Measurements from ENCODE around the gene AVPR2.

The AVPR2 gene

DNA sequence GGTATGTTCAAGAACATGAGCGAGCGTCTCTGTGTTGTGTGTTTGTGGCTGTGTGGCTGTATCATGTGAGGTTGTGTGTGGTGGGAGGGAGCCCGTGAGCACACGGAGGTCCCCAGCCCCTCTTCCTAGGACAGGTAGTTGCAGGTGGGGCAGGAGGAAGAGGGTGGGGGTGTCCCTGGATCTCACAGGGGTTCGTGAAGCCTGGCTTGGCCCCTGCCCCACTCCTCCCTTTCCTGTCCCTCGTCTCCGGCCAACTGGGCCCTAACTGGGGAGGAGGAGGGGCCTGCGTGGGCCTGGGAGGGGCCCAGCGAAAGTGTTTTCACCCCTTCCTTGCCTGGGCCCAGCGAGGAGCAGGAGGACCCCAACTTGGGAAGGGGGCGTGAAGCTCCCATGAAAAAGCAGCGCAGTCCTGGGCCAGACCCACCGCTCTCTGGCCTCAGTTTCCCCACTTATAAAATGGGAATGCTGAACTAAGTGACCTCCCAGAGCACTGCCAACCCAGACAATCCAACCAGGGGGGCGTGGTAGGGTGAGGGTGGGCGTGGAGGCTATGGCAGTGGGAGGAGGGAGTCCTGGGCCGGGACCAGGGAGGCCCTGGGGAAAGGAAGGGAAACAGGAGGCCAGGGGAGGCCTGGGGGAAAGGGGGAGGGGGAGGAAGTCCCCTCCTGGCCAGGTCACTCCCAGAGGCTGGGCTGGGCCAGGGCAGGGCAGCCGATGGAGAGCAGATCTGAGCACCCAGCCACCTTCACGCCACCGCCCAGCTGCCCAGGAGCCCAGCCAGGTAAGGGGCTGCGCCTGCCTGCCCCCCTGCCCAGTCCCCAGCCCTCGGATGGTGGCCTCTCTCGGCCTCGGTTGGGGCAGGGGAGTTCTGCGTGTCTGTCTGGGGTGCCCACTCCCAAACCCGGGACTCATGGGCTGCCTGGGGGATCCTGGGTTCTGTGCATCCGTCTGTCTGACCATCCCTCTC is at the start of gene AVPR2:
Gene AVPR2, plus strand, starts transcription at position 683 of the 967 bp plus-strand sequence. CDS start 473 bp downstream, outside the sequence.
- no peak for DNase-seq

DNA sequence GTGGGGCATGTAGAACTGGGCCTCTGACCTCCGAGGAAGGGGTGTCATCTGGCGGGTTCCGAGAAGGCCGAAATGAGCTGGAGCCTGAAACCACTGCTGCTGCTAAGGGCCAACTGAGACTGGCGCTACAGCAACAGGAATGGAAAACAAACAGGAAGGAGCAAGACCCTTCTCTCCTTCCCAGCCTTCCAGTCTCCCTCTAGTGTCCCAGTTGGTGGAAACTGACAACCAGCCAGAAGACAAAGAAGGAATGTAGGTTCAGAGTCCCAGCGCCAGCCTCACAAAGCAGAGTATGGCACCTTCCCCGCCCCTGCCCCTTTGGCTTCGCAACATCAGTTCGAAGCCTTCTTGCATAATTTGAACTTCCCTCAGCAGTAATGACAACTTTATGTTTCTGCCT is 49.8 kb upstream of the AVPR2 start:
- DNase-seq = no peak

DNA sequence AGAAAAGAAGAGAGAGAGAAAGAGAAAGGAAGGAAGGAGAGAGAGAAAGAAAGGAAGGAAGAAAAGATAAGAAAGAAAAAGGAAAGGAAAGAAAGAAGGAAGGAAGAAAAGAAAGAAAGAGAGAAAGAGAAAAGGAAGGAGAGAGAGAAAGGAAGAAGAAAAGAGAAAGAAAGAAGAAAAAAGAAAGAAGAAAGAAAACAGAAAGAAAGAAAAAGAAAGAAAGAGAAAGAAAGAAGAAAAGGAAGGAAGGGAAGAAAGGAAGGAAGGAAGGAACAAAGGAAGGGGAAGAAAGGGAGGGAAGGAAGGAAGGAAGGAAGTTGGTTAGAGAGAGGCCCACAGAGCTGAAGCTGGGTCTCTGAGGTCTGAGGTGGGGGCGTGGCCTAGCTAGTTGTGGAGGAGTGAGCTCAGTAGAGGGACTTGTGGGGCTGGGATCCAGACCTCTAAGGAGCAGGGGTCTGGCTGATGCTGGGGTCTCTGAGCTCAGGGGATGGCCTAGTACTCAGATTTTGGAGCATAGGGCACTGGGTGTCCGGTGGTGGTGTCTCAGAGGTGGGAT is 47.0 kb upstream of the AVPR2 start:
- no peak for DNase-seq

DNA sequence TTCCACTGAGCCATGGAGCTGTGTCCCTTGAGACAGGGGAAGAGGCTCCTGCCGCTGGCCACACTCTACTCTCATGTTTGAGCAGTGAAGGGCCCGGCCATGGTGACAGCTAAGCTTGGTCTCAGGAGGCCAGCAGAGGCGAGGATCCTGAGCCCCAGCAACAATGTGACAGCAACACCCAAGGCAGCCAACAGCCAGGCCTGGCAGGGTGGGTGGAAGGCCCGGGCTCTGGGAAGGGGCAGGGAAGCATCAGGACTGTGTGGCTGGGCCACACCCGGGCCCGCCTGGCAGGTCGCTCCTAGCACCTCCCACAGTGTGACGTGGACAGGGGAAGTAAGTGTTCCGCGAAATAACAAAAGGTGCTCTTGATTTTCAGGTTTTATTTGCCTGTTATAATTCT is 43.3 kb upstream of the AVPR2 start:
- no peak for DNase-seq

DNA sequence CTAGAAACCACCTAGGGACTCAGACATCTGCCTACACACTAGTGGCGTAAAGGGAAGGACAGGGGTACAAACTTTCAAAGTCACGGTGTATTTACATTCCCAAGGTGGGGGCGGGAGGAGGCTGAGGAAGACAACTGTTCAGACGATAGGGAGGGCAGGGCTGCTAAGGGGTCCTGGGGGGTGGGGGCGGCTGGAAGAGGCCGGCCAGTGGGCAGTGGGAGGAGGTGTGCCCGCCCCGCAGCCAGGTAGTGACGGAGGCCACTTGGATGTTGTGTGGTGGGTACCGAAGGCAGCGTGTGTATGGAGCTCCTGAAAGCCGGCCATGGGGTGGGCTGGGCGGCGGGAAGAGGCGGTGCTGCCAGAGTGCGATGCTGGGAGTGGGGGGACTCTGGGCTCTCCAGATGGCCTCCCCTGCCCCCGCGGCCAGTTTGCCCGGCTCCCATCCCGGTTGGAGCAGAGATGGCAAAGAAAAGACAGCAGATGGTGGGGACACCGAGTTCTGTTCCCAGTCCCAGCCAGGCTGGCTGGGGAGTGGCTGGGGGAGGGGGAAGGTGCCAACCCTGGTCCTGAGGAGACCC is 42.7 kb upstream of the AVPR2 start:
- no peak for DNase-seq

DNA sequence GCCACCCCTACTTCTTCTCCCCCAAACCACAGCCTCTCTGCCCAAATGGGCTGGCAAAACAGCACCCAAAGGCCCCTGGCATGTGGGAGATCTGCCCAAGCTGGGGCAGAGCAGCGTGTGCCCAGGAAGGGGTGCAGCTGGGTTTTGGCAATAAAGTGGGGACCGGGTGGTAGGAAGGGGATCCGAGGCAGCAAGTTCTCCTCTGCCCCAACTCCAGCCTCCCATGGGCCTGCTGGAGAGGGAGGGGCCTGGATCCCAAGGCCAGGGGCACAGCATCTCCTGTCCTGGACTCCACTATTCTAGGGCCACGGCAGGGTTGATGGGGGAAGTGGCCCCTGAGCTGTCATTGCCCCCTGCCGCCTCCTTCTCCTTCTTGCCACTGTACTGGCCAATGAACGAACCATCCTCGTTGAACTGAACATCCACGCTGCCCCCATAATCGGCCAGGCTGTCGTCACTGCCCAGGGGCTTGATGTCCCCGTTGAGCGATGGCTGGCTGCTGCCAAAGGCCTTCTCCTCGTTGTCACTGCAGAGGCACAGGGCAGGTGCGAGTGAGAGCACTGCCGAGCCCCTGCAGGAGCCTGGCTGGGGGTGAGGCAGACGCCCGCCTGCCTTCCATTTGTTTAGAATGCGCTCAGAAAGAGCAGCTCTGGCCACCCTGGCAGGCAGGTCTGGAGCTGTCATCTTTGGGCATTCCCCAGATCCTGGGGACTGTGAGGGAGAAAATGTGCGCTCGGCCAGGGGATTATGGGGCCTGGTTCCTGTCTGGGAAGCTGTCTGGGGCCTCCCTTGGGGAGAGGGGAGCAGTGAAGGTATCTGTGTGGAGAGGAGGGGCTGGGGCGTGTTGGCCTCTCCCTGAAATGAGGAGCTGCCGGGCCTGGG is 41.9 kb upstream of the AVPR2 start:
- DNase-seq = no peak

DNA sequence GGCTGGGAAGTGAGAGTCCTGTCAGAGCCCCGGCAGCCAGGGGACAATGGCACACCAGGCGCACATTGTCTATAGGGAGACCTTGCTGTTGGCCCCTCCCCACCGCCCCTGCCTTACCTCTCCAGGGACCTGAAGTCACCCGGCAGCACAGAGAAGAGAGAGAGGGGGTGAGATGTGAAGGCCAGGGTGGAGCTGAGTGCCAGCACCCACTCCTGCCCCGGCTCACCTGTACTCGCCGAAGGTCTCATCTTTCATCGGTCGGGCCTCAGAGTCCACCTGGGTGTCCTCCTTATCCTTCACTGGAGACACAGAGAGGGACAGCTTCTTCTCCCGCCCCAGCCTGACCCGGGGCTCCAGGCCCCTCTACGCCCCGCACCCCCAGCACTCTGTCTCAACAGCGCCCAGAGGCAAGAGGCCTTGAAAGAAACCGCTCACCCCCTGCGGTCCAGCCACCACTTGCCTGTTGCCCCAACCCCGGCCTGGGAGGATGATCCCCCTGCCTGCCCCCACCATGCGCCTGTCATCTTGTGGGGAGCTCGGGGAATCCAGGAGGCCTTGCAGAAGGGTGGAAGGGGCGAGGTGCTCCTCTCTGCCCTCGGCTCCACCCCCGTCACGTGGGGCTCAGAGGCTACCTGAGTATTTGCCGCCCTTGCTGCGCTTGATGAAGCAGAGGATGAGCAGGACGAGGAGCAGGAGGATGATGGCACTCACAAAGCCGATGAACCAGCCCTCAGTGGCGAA is 41.1 kb upstream of the AVPR2 start:
- DNase-seq = no peak

DNA sequence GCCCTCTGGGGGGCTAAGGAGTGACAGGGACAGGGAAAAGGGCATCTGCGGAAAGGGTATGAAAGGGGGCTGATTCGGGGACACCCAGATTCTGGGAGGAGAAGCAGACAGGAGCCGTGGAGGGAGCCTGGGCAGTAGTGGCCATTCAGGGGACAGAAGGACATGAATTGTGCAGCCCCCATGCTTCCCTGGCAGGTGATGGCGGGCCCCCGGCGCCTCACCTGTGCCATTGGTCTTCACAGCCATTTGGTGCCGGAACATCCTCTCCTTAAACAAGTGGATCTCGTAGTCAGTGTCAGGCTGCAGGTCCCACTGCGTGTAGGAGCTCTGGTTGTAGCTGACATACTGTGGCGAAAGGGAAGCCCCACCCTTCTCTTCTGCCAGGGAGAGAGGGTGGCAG is 40.4 kb upstream of the AVPR2 start:
- DNase-seq = no peak

DNA sequence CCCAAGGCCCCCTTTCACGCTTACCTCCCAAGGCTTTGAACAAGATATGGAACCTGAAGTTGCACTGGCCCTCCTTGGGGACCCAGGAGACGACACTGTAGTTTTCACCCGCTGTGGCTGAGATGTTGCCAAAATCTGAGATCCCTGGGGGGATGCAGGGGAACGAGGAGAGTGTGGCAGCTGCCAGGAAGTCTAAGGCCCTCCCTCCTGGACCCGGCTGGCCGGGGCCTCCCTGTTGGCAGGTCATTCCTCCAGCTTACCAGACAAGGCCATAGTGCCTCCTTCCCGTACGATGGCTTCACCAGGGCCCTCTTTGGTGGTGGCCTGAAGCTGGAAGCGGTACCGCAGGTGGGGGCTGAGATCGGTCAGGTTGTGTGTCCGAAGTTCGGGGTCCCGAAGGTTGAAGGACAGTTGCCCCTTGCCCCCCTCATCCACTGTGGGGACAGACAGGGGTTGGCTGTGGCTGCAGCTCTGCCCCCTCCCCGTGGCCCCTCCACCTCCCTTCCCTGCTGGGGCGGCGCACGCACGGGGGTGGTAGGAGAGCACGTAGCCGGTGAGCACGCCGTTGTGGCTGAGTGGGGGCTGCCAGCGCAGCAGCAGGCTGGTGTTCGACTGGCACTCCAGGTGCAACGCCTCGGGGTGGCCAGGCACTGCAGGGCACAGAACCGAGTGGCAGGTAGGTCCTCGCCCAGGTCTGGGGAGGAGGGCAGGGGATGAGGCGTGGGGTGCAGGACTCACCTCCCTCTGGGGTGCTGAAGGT is 39.7 kb upstream of the AVPR2 start:
- no peak for DNase-seq

DNA sequence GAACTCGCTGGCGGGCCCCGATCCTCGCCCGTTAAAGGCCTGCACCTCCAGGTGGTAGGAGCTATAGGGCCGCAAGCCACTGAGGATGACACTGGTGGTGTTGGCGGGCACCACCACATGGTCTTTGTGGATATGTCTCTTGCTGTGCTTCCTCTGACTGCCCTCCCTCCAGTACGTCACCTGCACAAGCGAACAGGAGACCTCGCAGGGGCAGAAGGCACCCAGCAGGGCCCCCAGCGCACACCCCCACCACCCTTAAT is 39.2 kb upstream of the AVPR2 start:
- no peak for DNase-seq

DNA sequence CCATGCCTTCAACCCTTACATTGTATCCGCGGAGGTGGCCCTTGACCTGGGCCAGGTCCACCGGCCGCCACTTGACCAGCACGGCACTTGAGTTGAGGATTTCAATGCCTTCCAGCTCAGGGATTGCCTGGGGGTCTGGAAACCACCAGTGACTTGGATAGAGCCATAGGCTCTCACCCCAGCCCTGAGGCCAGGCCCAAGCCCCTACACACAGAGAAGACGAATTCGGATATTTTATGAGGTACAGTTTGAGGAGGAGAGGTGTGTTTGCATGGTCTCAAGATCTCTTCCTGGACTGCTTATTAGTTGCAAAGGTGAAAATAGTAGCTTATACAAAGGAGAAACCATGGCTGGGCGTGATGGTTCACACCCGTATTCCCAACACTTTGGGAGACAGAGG is 38.8 kb upstream of the AVPR2 start:
- no peak for DNase-seq

DNA sequence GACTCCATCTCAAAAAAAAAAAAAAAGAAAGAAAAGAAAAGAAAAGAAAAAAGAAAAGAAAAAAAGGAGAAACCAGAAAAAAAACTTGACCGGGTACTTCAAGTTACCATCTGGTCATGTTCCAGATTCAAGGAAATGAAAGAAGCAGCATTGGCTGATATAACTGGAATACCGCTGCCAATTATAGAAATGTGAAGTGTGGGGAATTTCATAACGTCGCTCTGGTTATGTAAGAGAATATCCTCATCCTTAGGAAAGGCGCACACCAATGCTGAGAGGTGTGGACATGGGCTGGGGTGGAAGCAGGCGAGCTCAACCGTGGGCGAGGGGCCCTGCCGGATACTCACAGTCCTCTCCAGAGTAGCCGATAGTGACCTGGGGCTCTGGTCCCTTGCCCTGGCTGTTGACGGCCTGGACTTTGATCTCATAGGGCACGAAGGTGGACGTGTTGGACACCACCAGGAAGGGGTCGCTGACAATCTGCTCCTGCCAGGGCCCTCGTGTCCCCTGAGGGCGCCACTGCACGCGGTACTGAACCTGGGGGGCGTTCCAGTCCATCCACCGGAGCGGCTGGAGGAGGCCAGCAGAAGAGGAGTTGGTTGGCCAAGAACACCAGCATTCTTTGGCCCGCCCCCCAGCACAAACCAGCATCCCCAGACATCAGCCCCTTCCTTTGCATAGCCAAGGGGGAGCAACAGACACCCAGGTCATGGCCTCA is 38.0 kb upstream of the AVPR2 start:
- DNase-seq = no peak

DNA sequence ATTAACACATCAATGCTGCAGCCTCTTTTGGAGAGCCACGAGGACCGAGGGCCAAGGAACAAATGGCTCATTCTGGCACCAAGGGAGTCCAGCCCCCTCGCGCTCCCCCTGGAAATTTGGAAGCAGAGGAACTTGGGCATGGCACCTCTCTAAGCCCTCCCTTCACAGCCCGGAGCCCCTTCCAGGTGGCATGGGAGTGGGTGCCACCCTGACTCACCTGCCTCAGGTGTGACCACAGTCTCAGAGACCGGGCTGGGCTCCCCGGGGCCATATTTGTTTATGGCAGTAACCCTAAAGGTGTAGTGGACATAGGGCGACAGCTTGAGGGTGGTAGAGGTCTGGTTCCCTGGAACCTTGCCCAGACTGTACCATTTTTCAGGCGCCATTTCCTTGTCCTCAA is 37.3 kb upstream of the AVPR2 start:
- DNase-seq = no peak

DNA sequence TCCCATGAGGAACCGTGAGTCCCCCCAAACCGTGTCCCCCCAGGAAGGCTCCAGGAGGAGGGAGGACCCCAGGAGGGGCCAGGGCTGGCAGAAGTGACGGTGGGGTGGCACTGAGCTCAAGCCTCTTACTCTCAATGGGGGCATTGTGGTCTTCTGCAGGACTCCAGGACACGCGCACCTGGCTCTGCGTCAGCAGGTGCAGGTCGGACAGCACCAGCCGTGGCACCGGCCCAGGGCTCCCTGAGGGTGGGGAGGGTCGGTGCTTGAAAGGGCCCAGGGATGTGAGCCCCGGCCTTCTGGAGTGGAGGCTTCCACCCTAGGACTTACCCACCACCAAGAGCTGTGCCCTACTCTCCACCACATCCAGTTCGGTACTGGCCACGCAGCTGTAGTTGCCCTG is 36.8 kb upstream of the AVPR2 start:
- DNase-seq = no peak

DNA sequence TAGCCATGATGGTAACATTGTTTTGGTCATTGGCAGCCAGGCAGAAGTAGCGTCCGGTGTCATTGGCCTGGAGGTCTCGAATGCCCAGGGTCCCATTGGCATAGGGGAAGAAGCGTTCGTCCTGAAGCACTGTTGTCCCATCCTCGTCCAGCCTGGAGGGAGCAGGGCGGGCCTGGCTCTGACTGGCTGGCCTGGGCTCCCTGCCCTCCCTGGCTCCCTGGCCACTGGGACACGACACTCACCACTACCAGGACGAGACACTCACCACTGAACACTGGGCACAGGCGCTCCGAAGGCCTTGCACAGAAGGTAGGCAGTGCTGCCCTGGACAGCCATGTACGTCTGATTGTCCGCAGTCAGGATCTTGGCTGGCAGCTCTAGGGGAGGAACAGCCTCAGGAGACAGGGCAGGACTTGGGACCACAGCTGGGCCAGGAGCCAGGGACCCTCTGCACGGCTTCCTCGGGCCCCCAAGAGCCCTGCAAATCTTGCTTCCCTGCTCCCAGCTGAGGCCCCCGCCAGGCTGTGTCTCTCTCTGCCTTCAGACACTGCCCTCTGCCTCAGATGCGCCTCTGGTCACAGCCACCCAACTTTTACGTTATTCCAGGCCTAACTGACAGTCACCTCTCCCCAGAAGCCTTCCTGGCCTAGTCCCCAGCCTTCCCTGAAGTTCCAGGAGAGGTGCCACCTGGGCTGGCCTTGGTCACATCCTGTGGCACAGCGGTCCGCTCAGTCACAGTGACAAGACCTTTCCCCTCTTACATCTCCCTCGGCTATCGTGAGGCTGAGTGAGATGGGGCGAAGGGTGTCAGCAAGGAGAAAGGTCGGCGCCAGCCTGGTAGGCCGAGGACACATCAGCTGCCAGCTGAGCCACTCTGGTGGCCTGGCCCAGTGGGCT is 35.6 kb upstream of the AVPR2 start:
- no peak for DNase-seq

DNA sequence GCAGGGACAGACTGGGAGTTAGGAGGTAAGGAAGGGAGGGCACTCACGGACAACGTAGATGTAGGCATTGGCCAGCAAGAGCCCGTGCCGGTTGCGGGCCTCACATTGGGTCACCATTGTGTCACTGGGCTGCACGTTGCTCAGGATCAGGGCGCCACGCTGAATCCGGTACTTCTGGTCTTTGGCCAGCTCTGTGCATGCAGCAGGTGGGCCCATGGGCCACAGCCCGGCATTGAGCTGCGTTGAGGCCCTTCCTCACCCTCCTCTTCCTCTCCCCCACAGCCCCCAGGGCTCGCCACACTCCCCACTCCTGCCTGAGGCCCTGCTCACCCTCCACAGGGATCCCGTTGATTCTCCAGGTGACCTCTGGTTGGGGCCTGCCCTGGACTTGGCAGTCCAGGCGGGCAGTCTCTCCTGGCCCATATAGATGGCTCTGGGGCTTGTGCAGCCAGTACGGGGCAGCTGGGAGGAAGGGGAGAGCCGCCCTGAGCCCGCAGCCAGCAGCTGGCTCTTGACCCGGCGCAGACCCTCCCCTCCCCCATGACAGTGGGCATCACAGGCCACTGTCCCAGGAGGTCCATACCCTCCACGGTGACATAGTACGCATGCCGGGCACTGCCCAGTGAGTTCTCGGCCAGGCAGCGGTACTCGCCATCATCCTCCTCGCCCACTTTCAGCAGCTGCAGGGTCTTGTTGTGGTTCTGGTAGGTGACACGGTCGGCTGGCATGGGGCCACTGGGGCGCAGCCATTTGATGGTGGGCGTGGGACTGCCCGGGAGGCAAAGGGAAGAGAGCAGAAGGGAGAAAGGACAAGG is 34.8 kb upstream of the AVPR2 start:
- DNase-seq = no peak

DNA sequence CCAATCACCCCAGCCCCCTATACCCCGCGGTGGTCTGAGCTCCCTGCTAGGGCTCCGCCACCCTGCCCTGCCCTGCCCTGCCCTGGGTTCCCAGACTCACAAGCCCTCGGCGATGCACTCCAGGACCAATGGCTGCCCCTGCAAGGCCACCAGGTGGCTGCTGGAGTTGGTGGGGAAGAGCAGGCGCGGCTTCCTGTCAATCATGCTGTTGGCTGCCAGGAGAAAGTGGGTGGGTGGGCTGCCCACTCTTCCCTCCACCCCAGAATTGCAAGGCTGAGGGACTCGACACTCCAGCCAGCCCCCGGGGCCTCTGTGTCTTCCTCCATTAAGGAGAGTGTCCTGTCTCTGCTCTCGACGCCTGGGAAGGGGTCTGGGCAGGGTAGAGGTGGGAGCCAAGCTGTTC is 34.2 kb upstream of the AVPR2 start:
- DNase-seq = no peak

DNA sequence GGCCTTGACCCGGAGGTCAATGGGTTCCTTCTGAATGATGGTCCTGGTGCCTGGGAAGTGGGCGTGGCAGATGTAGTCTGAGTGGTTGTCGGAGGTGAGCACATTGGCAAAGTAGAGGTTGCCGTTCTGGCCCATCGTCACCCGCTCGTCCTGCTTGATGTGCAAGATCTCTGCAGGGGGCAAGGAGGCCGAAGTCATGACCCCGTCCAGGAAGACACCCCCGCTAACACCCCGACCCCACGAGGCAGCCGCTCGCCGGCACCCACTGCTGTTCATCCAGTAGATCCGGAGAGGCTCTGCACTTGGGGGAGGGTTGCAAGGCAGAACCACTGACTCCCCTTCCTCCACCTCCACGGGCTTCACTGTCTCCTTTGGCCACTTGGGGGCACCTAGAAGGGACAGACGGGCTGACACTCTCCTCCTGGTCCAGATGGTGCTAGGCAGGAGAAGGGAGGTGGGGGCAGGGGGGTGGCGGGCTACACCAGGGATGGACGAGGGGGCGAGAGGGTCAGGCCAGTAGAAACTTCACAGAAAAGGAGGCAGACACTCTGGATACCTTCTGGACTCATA is 33.6 kb upstream of the AVPR2 start:
- DNase-seq = no peak

DNA sequence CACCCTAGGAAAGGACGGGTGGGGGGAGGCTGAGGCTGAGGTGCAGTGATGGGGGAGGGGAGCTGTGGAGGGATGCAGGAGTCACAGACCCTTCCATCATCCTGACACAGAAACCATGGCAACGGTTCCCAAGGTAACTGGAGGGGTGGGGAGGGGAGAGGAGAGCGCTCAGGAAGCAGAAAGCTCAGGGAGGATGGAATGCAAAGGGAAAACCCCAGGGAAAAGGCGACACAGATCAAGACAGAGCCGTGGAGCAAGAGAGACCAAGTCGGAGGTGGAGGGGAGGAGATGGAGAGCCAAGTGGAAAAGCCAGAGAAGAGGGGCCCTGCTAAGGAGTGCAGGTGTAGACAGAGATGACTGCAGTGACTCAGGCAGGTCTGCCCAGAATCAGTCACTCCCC is 33.0 kb upstream of the AVPR2 start:
- DNase-seq = no peak
